IMR-90 (cell line): Measurements from ENCODE around the gene SLC51A. TPM values are rescaled to one million over a fixed set of nuclear protein-coding genes. Genes with fewer than 3 reads are reported as not detected.

Source experiments
- ATAC-seq: fragments of 200-7000 bp; cut with Tn5 transposase; 2 replicates; pipeline ENCODE4 v1.9.1; 2020; ENCODE audit warnings: low read depth, mild to moderate bottlenecking, moderate library complexity
- BruUV-seq: library from RNA; stranded (reverse); fragments of 400-500 nt; replicated peaks from 2 replicates; lab custom pipeline; 2021; lab: Mats Ljungman, UMichigan
- CTCF ChIA-PET: fragments of 300-600 bp; formaldehyde crosslinking; extraction: SDS; loops from one replicate; lab custom pipeline; 2021; ENCODE audit warnings: antibody characterized with exemption; lab: Yijun Ruan, JAX
- POLR2A ChIA-PET: fragments of 300-600 bp; sonication (Branson Sonifier 250); formaldehyde crosslinking; loops from one replicate; lab custom pipeline; 2022; ENCODE audit warnings: antibody characterized with exemption; ENCODE audit not compliant: unreplicated experiment; lab: Charles Lee
- DNase-seq: peaks from one replicate; pipeline ENCODE4 v3.0.0; 2013
- H2AFZ ChIP-seq: replicated peaks from 2 replicates; pipeline ENCODE3; 2013; ENCODE audit warnings: low read length, mild to moderate bottlenecking; ENCODE audit not compliant: poor library complexity
- H2AK5ac ChIP-seq: 2 replicates; pipeline ENCODE4 v1.6.1; 2013; ENCODE audit warnings: low read depth, low read length, inconsistent platforms
- H2AK9ac ChIP-seq: replicated peaks from 2 replicates; pipeline ENCODE3; 2013; ENCODE audit warnings: mild to moderate bottlenecking, low read depth, low read length, moderate library complexity; ENCODE audit not compliant: poor library complexity
- H2BK120ac ChIP-seq: 2 replicates; pipeline ENCODE4 v1.6.1; 2013; ENCODE audit warnings: low read depth, low read length, inconsistent platforms
- H2BK15ac ChIP-seq: 3 replicates; pipeline ENCODE4 v1.6.1; 2013; ENCODE audit warnings: low read depth, low read length, inconsistent platforms
- H2BK20ac ChIP-seq: 2 replicates; pipeline ENCODE4 v1.6.1; 2013; ENCODE audit warnings: low read depth, mild to moderate bottlenecking, inconsistent platforms, low read length, moderate library complexity
- H2BK5ac ChIP-seq: 2 replicates; pipeline ENCODE4 v1.6.1; 2013; ENCODE audit warnings: mild to moderate bottlenecking, low read depth, low read length, inconsistent platforms; ENCODE audit not compliant: poor library complexity, severe bottlenecking
- H3K14ac ChIP-seq: replicated peaks from 2 replicates; pipeline ENCODE4 v1.6.1; 2013; ENCODE audit warnings: low read depth, low read length, inconsistent platforms
- H3K18ac ChIP-seq: 2 replicates; pipeline ENCODE4 v1.6.1; 2013; ENCODE audit warnings: low read depth, low read length, control low read depth
- H3K23ac ChIP-seq: 2 replicates; pipeline ENCODE4 v1.6.1; 2013; ENCODE audit warnings: low read depth, low read length, inconsistent platforms
- H3K27ac ChIP-seq: 2 replicates; pipeline ENCODE4 v1.5.1; 2013; ENCODE audit warnings: mild to moderate bottlenecking, control low read depth, low read length; ENCODE audit not compliant: insufficient read depth
- H3K27me3 ChIP-seq: 2 replicates; pipeline ENCODE4 v1.6.1; 2013; ENCODE audit warnings: low read length; ENCODE audit not compliant: control insufficient read depth, insufficient read depth
- H3K36me3 ChIP-seq: 2 replicates; pipeline ENCODE4 v1.6.1; 2013; ENCODE audit warnings: low read length, mixed read lengths; ENCODE audit not compliant: control insufficient read depth, insufficient read depth
- H3K4ac ChIP-seq: 2 replicates; pipeline ENCODE4 v1.6.1; 2013; ENCODE audit warnings: low read depth, low read length, inconsistent platforms
- H3K4me1 ChIP-seq: 2 replicates; pipeline ENCODE4 v1.6.1; 2013; ENCODE audit warnings: low read length, mixed read lengths; ENCODE audit not compliant: control insufficient read depth, insufficient read depth
- H3K4me2 ChIP-seq: 2 replicates; pipeline ENCODE4 v1.6.1; 2013; ENCODE audit warnings: low read depth, mild to moderate bottlenecking, control low read depth, low read length, moderate library complexity
- H3K4me3 ChIP-seq: 2 replicates; pipeline ENCODE4 v1.5.1; 2013; ENCODE audit warnings: low read depth, mild to moderate bottlenecking, control low read depth, low read length, moderate library complexity; ENCODE audit not compliant: insufficient read depth
- H3K56ac ChIP-seq: 2 replicates; pipeline ENCODE4 v1.6.1; 2013; ENCODE audit warnings: low read length, inconsistent platforms; ENCODE audit not compliant: insufficient read depth; ENCODE audit errors: extremely low read depth
- H3K79me1 ChIP-seq, 2 experiments: 2 replicates each; pipeline ENCODE4 v1.6.1; 2013; ENCODE audit warnings: low read length in 2 of 2, inconsistent platforms in 1 of 2, low read depth in 1 of 2
- H3K9ac ChIP-seq: 2 replicates; pipeline ENCODE4 v1.6.1; 2013; ENCODE audit warnings: low read depth, low read length, control low read depth
- H3K9me1 ChIP-seq: 2 replicates; pipeline ENCODE4 v1.6.1; 2013; ENCODE audit warnings: low read length, inconsistent platforms; ENCODE audit not compliant: insufficient read depth
- H3K9me3 ChIP-seq: 2 replicates; pipeline ENCODE4 v1.6.1; 2013; ENCODE audit warnings: low read length; ENCODE audit not compliant: control insufficient read depth, insufficient read depth
- H4K20me1 ChIP-seq: 2 replicates; pipeline ENCODE4 v1.6.1; 2013; ENCODE audit warnings: low read length, inconsistent platforms; ENCODE audit not compliant: insufficient read depth
- H4K5ac ChIP-seq: 2 replicates; pipeline ENCODE4 v1.6.1; 2013; ENCODE audit warnings: mild to moderate bottlenecking, low read depth, low read length, control low read depth
- H4K8ac ChIP-seq, 2 experiments: 2 replicates each; pipeline ENCODE4 v1.6.1; 2013; ENCODE audit warnings: low read depth in 2 of 2, low read length in 2 of 2, control low read depth in 1 of 2, inconsistent platforms in 1 of 2
- H4K91ac ChIP-seq: 2 replicates; pipeline ENCODE4 v1.6.1; 2013; ENCODE audit warnings: low read depth, low read length, inconsistent platforms; ENCODE audit not compliant: insufficient read depth
- BHLHE40 ChIP-seq: fragments of 150-350 bp; IDR thresholded peaks from 2 replicates; pipeline ENCODE4 v1.6.1; 2016; ENCODE audit warnings: mild to moderate bottlenecking, low read depth, low read length
- CTCF ChIP-seq: conservative IDR thresholded peaks from 2 replicates; pipeline ENCODE4 v1.5.1; 2012; ENCODE audit warnings: mild to moderate bottlenecking, low read depth, low read length, improper control_type of control experiment
- NFE2L2 ChIP-seq: fragments of 150-350 bp; IDR thresholded peaks from 2 replicates; pipeline ENCODE4 v1.6.1; 2016; ENCODE audit warnings: low read depth, mild to moderate bottlenecking, low read length
- RFX5 ChIP-seq: IDR thresholded peaks from 2 replicates; pipeline ENCODE4 v1.8.0; 2012; ENCODE audit warnings: low read depth, mild to moderate bottlenecking, low read length, moderate library complexity
- USF2 ChIP-seq: fragments of 150-350 bp; IDR thresholded peaks from 2 replicates; pipeline ENCODE4 v1.6.1; 2017; ENCODE audit warnings: mild to moderate bottlenecking, antibody characterized with exemption, low read length, low read depth
- WGBS, 2 experiments: methylation state at CpG; one replicate each; pipeline versions ENCODE4 v1.1.5 to v1.1.7; 2013; ENCODE audit warnings: missing lambda C conversion rate in 2 of 2; ENCODE audit not compliant: insufficient read length in 1 of 2; ENCODE audit errors: extremely low coverage in 2 of 2; 5-methylcytosine and 5-hydroxymethylcytosine counted together
- dilution Hi-C: fragments of 300-500 bp; cut with HindIII; formaldehyde crosslinking; loops from one replicate; pipeline ENCODE4 v1.14.3; 2018; ENCODE audit warnings: low sequenced_read_pairs; ENCODE audit not compliant: unreplicated experiment
- in situ Hi-C: fragments of 300-500 bp; cut with MboI; formaldehyde crosslinking; loops from 3 replicates; pipeline ENCODE4 v1.14.3; 2019; ENCODE audit warnings: low sequenced_read_pairs, inconsistent platforms, mixed read lengths
- intact Hi-C: fragments of 100-400 bp; cut with micrococcal nuclease; formaldehyde crosslinking; loops from 2 replicates; pipeline ENCODE4 v1.10.0; 2022
- polyA plus RNA-seq, 3 experiments: library from polyadenylated mRNA; depleted of rRNA; stranded (reverse); fragments of >200 nt; gene quantifications; 2 replicates each; pipeline ENCODE4 v1.2.3, GENCODE V29; 2012; ENCODE audit warnings: low replicate concordance in 1 of 3
- total RNA-seq: library from RNA; depleted of rRNA; stranded (reverse); fragments of >200 nt; gene quantifications from 2 replicates; pipeline ENCODE4 v1.2.3, GENCODE V29; 2012

The SLC51A gene
- total and polyA plus RNA-seq, 2 of the 4 experiments (the other 2 are of a cell fraction), result not detected

- dilution Hi-C loops, result no loop called here
Measured at GRCh38 chr3:196255776-196256175, 39.4 kb downstream of the SLC51A start.

More at GRCh38 chr3:196255776-196256175, 39.4 kb downstream of the SLC51A start:
- Histone ChIP-seq H4K91ac (no peak overlapping the region), H3K4me1 (no peaks in the 10 kb centered on the region), H3K4me3 (no peak overlapping the region), H2BK120ac (no peak overlapping the region), H3K14ac (no peak overlapping the region), H4K5ac (no peak overlapping the region), H3K27me3 (no peaks in the 10 kb centered on the region), H2BK15ac (no peak overlapping the region), H3K36me3 (peaks cover 17% of the 10 kb centered on the region), H3K9me1 (no peaks in the 10 kb centered on the region), H2BK5ac (no peak overlapping the region), H3K79me1 (peaks cover 19 to 29% of the 10 kb centered on the region in 2 experiments), H3K56ac (no peak overlapping the region), H2AK5ac (no peak overlapping the region), H2AK9ac (no peak overlapping the region), H3K4me2 (no peak overlapping the region), H3K4ac (no peak overlapping the region), H3K9ac (no peak overlapping the region), H4K8ac (no peak overlapping the region), H2AFZ (no peak overlapping the region), H4K20me1 (peaks cover 3% of the 10 kb centered on the region), H3K23ac (no peak overlapping the region), H3K27ac (no peak overlapping the region), H3K18ac (no peak overlapping the region), H3K9me3 (no peaks in the 10 kb centered on the region), H2BK20ac (no peak overlapping the region)
- no CpG with 5 or more reads among the region's 1 CpG for WGBS, 2 experiments
- intact Hi-C loops, result loop anchor here (10.0 kb wide), 1 partner anchor 429 kb away; no protein-coding TSS in a partner anchor
- no peak for ATAC-seq
- DNase-seq, result no peak
- no TSS peak for BruUV-seq
- no peak for TF ChIP-seq CTCF
- no peak for TF ChIP-seq BHLHE40
- no peak for TF ChIP-seq USF2
- no peak for TF ChIP-seq RFX5
- no peak for TF ChIP-seq NFE2L2
- POLR2A ChIA-PET, result no interaction called here
- in situ Hi-C loops, result loop anchor here (5.0 kb wide), 1 partner anchor 267 kb away; no protein-coding TSS in a partner anchor
- CTCF ChIA-PET, result no interaction called here
